Measurements from ENCODE around the gene DAND5.
A peak's percentile ranks its signal among the peaks of the same experiment; 100 is the strongest.

DAND5 gene

GRCh38 chr19:12994701-12995595, 25.6 kb downstream of the DAND5 start, which contains the start of gene NFIX:
NFIX (plus strand) TSS chr19:12995475; CDS start chr19:12995838, 363 bp downstream.
- peak within 1 kb of the TSS; percentile 50 for H3K4me3 ChIP-seq (ENCODE audit: low read depth, low read length)
- TF ChIP-seq CTCF (IDR thresholded peaks at IDR 0.05; ENCODE audit: low read depth, low read length, missing control alignments), result no peak
- DNase-seq (ENCODE audit: low read depth), result no peak

GRCh38 chr19:12995596-12996405, 26.4 kb downstream of the DAND5 start:
- DNase-seq (ENCODE audit: low read depth), result no peak
- no peak for TF ChIP-seq CTCF (IDR thresholded peaks at IDR 0.05; ENCODE audit: low read depth, low read length, missing control alignments)
- peak overlapping the region; percentile 33; the same call in 1 of the 2 replicates for H3K4me3 ChIP-seq (ENCODE audit: low read depth, low read length)

- no peak overlapping the region for H3K4me3 ChIP-seq (ENCODE audit: low read depth, low read length)
- no peak for DNase-seq (ENCODE audit: low read depth)
- TF ChIP-seq CTCF (IDR thresholded peaks at IDR 0.05; ENCODE audit: low read depth, low read length, missing control alignments), result no peak
Measured at GRCh38 chr19:12996406-12997094, 27.2 kb downstream of the DAND5 start.

GRCh38 chr19:12997179-12997966, 28.0 kb downstream of the DAND5 start:
- TF ChIP-seq CTCF (IDR thresholded peaks at IDR 0.05; ENCODE audit: low read depth, low read length, missing control alignments), result no peak
- H3K4me3 ChIP-seq (ENCODE audit: low read depth, low read length), result no peak overlapping the region

GRCh38 chr19:12997967-12998940, 28.9 kb downstream of the DAND5 start:
- H3K4me3 ChIP-seq (ENCODE audit: low read depth, low read length), result no peak overlapping the region
- DNase-seq (ENCODE audit: low read depth), result no peak
- TF ChIP-seq CTCF (IDR thresholded peaks at IDR 0.05; ENCODE audit: low read depth, low read length, missing control alignments), result no peak

More at GRCh38 chr19:12997179-12997966, 28.0 kb downstream of the DAND5 start:
- DNase-seq (ENCODE audit: low read depth), result no peak

Measured in GM12864 (cell line).